PC-3 (cell line): ENCODE data around the gene VSIG10. TPM values are rescaled to one million over a fixed set of nuclear protein-coding genes. Genes with fewer than 3 reads are reported as not detected.

ENCODE experiments used
- ATAC-seq: fragments of 200-7000 bp; cut with Tn5 transposase; 2 replicates; pipeline ENCODE4 v1.9.1; 2020; ENCODE audit warnings: mild to moderate bottlenecking, moderate library complexity
- BruUV-seq: library from RNA; stranded (reverse); fragments of 400-500 nt; replicated peaks from 2 replicates; lab custom pipeline; 2021; lab: Mats Ljungman, UMichigan
- CTCF ChIA-PET: fragments of 300-600 bp; sonication (Branson Sonifier 250); formaldehyde crosslinking; loops from one replicate; lab custom pipeline; 2022; ENCODE audit warnings: antibody characterized with exemption; lab: Charles Lee
- POLR2A ChIA-PET: fragments of 300-600 bp; sonication (Branson Sonifier 250); formaldehyde crosslinking; loops from one replicate; lab custom pipeline; 2022; ENCODE audit warnings: antibody characterized with exemption; ENCODE audit not compliant: unreplicated experiment; lab: Charles Lee
- DNase-seq: peaks from one replicate; pipeline ENCODE4 v3.0.0-alpha.2; 2015
- H2AFZ ChIP-seq: fragments of 300-600 bp; sonication (generic); 2 replicates; pipeline ENCODE4 v1.6.0; 2016; ENCODE audit warnings: antibody characterized with exemption, low read length
- H3F3A ChIP-seq: fragments of 300-600 bp; sonication (generic); one replicate; pipeline ENCODE4 v1.6.0; 2017; ENCODE audit warnings: antibody characterized with exemption, low read length, control low read depth, mild to moderate bottlenecking; ENCODE audit not compliant: unreplicated experiment
- H3K27ac ChIP-seq: fragments of 300-600 bp; sonication (generic); 2 replicates; pipeline ENCODE4 v1.5.1; 2016; ENCODE audit warnings: mild to moderate bottlenecking, low read length
- H3K27me3 ChIP-seq: fragments of 300-600 bp; sonication (generic); 2 replicates; pipeline ENCODE4 v1.6.1; 2016; ENCODE audit warnings: low read length, mixed read lengths
- H3K36me3 ChIP-seq: fragments of 300-600 bp; sonication (generic); 2 replicates; pipeline ENCODE4 v1.6.1; 2016; ENCODE audit warnings: low read depth, mixed run types, low read length, mixed read lengths
- H3K4me1 ChIP-seq: fragments of 300-600 bp; sonication (generic); 2 replicates; pipeline ENCODE4 v1.5.1; 2016; ENCODE audit warnings: low read length; ENCODE audit not compliant: insufficient read depth
- H3K4me2 ChIP-seq: fragments of 300-600 bp; sonication (generic); 2 replicates; pipeline ENCODE4 v1.6.0; 2016; ENCODE audit warnings: low read length
- H3K4me3 ChIP-seq: fragments of 300-600 bp; sonication (generic); 2 replicates; pipeline ENCODE4 v1.5.1; 2016; ENCODE audit warnings: mild to moderate bottlenecking, low read length, mixed read lengths
- H3K79me2 ChIP-seq: fragments of 300-600 bp; sonication (generic); 2 replicates; pipeline ENCODE4 v1.6.1; 2017; ENCODE audit warnings: low read length, mixed read lengths
- H3K9ac ChIP-seq: fragments of 300-600 bp; sonication (generic); 2 replicates; pipeline ENCODE4 v1.6.0; 2016; ENCODE audit warnings: mild to moderate bottlenecking, low read length
- H3K9me2 ChIP-seq: fragments of 300-600 bp; sonication (generic); replicated peaks from 2 replicates; pipeline ENCODE4 v1.6.1; 2016; ENCODE audit warnings: mixed run types, low read length, mixed read lengths
- H3K9me3 ChIP-seq: fragments of 300-600 bp; sonication (generic); 2 replicates; pipeline ENCODE4 v1.6.1; 2016; ENCODE audit warnings: low read length, mixed read lengths
- H4K20me1 ChIP-seq: fragments of 300-600 bp; sonication (generic); 2 replicates; pipeline ENCODE4 v1.6.1; 2016; ENCODE audit warnings: low read length, mixed read lengths
- CTCF ChIP-seq: fragments of 300-600 bp; sonication (generic); conservative IDR thresholded peaks from 2 replicates; pipeline ENCODE4 v1.5.1; 2017; ENCODE audit warnings: antibody characterized with exemption, low read depth, mild to moderate bottlenecking, low read length
- EZH2 ChIP-seq: fragments of 300-600 bp; sonication (generic); IDR thresholded peaks from one replicate; pipeline ENCODE4 v1.6.1; 2017; ENCODE audit warnings: antibody characterized with exemption, mild to moderate bottlenecking, low read length; ENCODE audit not compliant: unreplicated experiment
- EZH2phosphoT487 ChIP-seq: fragments of 300-600 bp; sonication (generic); IDR thresholded peaks from 2 replicates; pipeline ENCODE4 v1.6.1; 2018; ENCODE audit warnings: mild to moderate bottlenecking, antibody characterized with exemption, low read length, borderline replicate concordance
- intact Hi-C: fragments of 100-400 bp; cut with micrococcal nuclease; formaldehyde crosslinking; loops from 2 replicates; pipeline ENCODE4 v1.9.0; 2023
- total RNA-seq: library from RNA; depleted of rRNA; stranded (reverse); fragments of >200 nt; gene quantifications from 2 replicates; pipeline ENCODE4 v1.2.3, GENCODE V29; 2014

Gene VSIG10
- total RNA-seq, 1 experiment from 2014 or later, result 60.8 TPM

- Histone ChIP-seq H3K9ac (peak overlapping the region; percentile 94), H3K36me3 (no peaks in the 10 kb centered on the region; the same call in 1 of the 2 replicates), H3K4me2 (peak overlapping the region; percentile 86), H3K27ac (peak overlapping the region; percentile 66), H3K79me2 (peaks cover 48% of the 10 kb centered on the region), H3K27me3 (no peaks in the 10 kb centered on the region), H3K4me1 (peaks cover 32% of the 10 kb centered on the region), H2AFZ (peak overlapping the region; percentile 88), H3F3A (peaks cover 15% of the 10 kb centered on the region), H3K9me2 (no peaks in the 10 kb centered on the region), H3K9me3 (no peaks in the 10 kb centered on the region), H4K20me1 (no peaks in the 10 kb centered on the region), H3K4me3 (peak overlapping the region; percentile 81)
- intact Hi-C loops, result loop anchor here (5.0 kb wide), 1 partner anchor 75 kb away; the partner anchor contains the start of gene PEBP1
- ChIA-PET POLR2A (interaction anchor here (0.9 kb wide), 1 partner anchor 74 kb away, joined by 3 read pairs; the partner anchor contains the start of gene PEBP1), CTCF (interaction anchor here (0.6 kb wide), 1 partner anchor 26 kb away, joined by 10 read pairs; no protein-coding TSS in a partner anchor)
- peak; percentile 73 for DNase-seq
- TF ChIP-seq CTCF, result no peak
- TF ChIP-seq EZH2phosphoT487, result no peak
- TF ChIP-seq EZH2, result no peak
- peak; percentile 18 for ATAC-seq
- BruUV-seq, result TSS peak; percentile 36
Observed at GRCh38 chr12:118061873-118062843, 41.7 kb downstream of the VSIG10 start.

DNA sequence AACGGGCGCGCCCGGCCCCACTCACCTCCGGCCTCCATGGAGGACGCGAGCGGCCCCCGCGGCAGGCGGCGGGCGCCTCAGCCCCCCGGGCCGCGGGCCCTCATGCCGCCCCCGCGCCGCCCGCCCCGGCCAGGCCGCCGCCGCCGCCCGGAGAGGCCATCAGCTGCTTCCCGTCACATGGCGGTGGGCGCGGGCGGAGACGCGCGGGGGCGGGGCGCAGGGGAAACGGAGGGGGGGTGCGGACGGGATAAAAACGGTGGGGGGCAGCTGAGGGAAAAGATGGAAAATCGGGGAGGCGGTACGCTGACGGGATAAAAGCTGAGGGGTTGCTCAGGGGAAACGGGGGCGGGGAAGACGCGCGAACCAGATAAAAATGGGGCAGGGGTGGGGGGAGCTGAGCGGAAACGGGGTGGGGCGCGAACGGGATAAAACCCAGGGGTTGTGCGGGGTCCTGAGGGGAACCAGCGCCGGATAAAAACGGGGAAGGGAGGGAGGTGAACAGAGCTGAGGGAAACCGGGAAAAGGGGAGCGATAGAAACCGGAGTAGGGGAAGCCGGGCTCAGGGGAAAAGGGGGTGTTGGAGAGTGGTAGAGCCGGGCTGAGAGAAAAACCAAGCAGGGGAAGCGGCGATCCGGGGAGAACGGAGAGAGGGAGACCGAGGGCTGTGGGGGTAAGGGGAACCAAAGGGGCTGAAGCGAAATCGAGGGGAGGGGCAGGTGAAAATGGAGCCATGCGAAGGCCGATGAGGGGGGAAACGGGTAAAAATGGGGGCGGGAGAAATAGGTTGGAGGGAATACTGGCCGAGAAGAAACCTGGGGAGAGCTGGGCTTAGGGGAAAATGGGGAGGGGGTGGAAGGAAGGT lies 42.6 kb downstream of the VSIG10 start, which contains the start of gene WSB2:
TSS of gene WSB2 (minus strand) at position 169 of the 862 bp plus-strand sequence. CDS start at position 38, 131 bp downstream.
- H3K27ac ChIP-seq, result peak within 1 kb of the TSS; percentile 86
- H3K4me2 ChIP-seq, result peak within 1 kb of the TSS; percentile 100
- ChIA-PET POLR2A (interaction anchor here (0.6 to 0.9 kb wide), 3 partner anchors 42 to 207 kb away, joined by 3 to 37 read pairs (median 5); partner anchors contain the start of gene PEBP1), CTCF (interaction anchor here (0.6 kb wide), 1 partner anchor 25 kb away, joined by 10 read pairs; no protein-coding TSS in a partner anchor)
- no peaks in the 10 kb centered on the region for H3K9me3 ChIP-seq
- H4K20me1 ChIP-seq, result no peaks in the 10 kb centered on the region
- H3K36me3 ChIP-seq, result no peaks in the 10 kb centered on the region; the same call in 1 of the 2 replicates
- ATAC-seq (peak; percentile 6), DNase-seq (peak; percentile 41)
- peak within 1 kb of the TSS; percentile 93 for H3K4me3 ChIP-seq
- no peaks in the 10 kb centered on the region for H3K9me2 ChIP-seq
- intact Hi-C loops, result loop anchor here (5.0 kb wide), 1 partner anchor 76 kb away; the partner anchor contains the start of gene PEBP1
- no peaks in the 10 kb centered on the region for H3K27me3 ChIP-seq
- no peak for TF ChIP-seq EZH2
- TF ChIP-seq EZH2phosphoT487, result no peak
- no peak for TF ChIP-seq CTCF
- H3F3A ChIP-seq, result peaks cover 15% of the 10 kb centered on the region
- H2AFZ ChIP-seq, result peak within 1 kb of the TSS; percentile 88
- peaks cover 40% of the 10 kb centered on the region for H3K4me1 ChIP-seq
- BruUV-seq, result no TSS peak
- H3K79me2 ChIP-seq, result peaks cover 54% of the 10 kb centered on the region
- H3K9ac ChIP-seq, result peak within 1 kb of the TSS; percentile 94
